ENCODE measurements around the gene BRD4.

DNA sequence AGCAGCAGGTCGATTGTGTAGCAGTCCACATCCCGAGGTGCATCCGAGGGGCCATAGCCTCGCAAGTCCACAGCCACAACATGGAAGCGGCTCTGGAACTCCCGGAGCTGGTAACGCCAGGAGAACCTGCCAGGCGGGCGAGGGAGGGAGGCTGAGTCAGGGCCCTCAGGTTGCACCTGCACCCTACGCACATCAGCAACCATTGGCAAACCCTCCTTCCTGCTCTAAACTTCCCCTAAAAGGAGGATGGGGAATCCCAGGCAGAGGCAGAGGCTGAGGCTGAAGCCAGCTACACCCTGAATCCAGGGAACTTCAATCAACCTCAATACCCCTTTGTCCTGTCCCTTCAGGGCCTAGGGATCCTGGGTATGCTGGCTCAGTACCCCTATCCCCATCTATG lies 101.1 kb downstream of the BRD4 start:
- no peak for TF ChIP-seq POLR2A (IDR thresholded peaks at IDR 0.05)
- TF ChIP-seq POLR2AphosphoS5 (IDR thresholded peaks at IDR 0.05): no peak
- TF ChIP-seq CTCF (IDR thresholded peaks at IDR 0.05): no peak
